D341Med (cell line): ENCODE measurements around the gene ARL4A.
"Not testable (repeated sequence)": the region's sequence is repeated elsewhere in the genome, so short reads cannot be mapped to it uniquely, and the experiment has no call there.

ENCODE experiments used
- DNase-seq: peaks from one replicate; pipeline ENCODE4 v3.0.0; 2012; ENCODE audit warnings: low spot score

The ARL4A gene, protein sequence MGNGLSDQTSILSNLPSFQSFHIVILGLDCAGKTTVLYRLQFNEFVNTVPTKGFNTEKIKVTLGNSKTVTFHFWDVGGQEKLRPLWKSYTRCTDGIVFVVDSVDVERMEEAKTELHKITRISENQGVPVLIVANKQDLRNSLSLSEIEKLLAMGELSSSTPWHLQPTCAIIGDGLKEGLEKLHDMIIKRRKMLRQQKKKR

DNA sequence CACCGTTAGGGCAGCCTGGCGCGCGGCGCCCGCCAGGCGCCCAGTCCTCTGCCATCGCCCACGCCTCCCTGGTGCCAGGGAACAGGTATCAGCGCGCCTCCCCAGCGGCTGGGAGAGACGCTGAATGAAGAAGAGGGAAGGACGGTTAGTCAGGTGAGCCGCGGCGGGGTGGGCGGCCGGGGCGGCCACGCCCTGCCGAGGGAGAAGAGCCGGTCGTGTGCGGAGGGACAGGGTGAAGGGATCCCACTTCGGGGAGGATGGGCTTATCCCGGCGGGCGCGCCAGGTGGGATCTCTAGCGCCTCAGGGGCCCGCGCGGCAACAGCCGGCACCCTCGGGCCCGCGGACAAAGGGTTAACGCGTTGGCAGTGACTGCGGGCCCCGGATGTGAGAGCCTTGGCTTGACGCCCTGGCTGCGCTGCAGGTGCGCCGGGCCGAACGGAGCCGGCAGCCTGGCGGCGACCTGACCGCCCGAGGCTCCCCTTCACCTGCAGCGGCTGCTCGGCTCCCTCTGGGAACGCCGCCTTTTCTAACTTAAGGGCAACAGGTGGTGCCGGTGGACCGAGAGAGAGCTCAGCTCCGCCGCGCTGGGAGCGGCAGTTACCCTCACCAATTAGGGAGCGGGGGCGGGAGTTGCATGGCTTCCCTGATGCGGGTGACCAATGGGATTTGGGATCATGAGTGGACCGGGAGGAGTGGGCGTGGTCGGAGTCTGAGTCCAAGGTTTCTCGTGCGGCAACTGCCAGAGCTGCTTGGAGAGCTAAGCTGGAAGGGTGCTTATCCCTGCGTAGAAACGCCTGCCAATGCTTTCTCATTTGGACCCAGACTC lies at the start of gene ARL4A:
Gene ARL4A, plus strand, starts transcription at position 743 of the 827 bp plus-strand sequence. CDS start 622 bp downstream, outside the sequence.
- peak; percentile 95 for DNase-seq

DNA sequence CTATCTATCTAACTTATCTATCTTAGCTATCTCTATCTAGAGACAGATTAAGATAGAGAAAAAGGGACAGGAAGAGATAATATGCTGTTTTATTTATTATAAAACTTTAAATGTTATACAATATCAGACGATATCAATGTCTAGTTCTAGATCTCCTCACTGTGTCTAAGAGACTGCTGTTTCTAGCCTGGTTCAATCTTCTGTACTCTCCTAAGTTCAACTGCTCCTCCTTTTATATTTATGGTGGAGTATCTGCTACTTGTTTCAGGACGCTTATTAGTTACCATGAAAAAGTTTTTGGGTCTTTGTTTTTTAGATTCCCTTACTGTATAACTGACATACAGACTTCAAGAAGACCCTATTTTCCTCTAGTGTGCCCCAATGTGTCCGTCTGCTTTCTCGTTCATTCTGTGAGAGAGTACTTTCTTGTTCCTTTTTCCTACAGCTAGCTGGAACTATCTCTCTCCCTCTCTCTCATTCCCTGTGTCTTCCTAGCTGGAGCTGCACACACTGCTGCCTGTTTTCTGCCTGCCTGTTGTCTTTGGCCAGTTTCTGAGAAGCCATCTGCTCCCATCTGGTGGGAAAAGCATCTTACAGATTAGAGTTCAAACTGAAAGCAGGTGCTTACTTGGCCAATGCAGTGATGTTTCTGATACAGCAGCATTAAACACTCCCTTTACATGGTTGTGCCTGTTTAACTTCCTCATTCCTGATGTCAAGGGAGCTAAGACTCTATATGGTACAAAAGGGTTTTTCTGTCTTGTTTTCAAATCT lies 49.4 kb upstream of the ARL4A start:
- peak; percentile 57 for DNase-seq

GRCh38 chr7:12638851-12639456 lies 48.5 kb upstream of the ARL4A start:
- no peak for DNase-seq

DNA sequence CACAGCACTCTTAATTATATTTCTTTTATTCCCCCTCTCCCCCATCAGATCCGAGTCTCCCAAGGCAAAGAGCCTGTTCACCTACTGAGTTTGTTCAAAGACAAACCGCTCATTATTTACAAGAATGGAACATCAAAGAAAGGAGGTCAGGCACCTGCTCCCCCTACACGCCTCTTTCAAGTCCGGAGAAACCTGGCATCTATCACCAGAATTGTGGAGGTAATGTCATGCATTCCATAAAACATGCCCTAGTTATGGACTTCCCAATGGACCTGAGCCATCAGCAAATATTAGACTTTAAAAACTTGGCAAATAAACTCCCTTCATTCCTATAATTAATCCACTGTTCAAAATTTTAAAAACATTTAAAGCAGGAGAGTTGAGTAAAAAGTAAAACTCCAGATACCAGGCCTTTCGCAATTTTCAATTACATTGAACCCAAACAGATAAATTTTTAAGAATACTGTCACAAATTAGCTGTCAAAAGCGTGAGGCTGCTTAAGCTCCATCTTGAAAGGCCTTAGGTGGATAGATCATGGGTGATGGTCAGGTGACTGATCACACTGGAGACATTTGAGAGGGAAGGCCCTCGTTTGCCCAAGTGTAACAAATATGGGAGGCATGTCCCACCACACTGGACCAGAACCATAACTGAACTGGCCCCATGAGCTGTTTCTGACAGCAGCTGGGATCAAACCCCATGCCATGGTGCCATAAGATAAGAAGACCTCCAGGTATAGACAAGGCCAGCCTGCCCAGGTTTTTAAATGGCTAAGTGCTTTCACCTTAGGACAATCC lies 46.9 kb upstream of the ARL4A start:
- no peak for DNase-seq

DNA sequence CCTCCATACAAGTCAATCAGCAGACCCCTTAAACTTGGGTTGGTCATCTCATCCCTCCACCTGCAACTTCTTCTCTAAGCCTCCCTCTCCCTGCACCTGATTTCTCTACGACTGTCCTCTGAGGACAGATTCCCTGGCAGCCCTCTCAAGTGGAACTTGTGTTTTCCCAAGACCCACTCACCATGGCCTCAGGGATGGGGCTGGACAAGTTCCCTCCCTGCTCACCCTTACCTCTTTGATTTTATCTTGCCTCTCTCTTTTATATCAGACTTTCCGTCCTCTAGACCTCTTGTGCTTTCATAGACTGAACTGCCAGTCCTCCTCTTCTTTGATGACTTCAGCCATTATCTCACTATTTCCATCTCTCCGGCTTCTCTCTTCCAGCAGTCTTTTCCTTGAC lies 46.2 kb upstream of the ARL4A start:
- DNase-seq, result no peak

DNA sequence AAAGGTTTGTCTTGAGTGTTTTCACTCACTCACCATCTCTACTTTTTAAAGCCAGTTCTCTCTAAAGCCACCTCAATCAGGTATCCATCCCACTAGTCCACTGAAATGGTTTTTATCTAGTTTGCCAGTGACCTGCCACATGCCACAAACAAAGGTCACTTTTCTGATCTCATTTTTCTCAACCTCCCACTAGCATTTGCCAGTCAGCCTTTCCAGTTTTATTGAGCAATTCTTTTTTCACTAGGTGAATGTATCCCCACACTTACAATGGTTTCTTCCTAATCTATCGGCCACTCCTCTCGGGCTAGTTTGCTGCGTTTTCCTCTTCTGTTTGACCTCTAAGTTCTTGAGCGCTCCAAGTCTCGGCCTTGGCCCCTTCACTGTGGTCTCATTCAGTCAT lies 44.9 kb upstream of the ARL4A start:
- no peak for DNase-seq

DNA sequence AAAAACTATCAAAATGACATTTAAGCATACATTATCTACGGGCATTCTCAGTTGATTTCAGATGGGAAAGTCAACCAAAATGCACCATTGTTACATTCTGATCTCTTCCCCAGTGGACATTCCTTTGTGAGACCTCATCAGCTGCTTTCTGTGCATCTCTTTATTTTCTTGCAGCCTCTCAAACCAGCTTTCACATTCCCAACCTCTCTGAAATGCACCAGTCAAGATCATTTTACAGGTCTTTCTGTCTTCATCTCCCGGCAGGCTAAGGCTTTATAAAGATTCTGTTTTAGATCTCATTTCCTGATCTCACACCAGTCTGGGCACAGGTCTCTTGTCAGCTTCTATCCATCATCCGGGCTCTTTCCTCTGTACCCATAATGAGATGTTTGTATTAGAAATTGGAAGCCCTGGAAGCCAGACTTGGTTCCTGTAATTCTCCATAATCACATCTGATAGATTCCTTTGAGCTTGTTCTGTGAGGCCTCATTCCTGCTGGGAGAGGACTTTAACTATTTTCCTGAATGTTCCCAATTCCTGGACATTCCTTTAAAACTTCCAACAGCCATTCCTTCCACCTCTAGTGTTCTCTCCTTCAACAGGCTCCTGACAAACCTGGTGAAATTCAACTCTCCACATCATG lies 44.3 kb upstream of the ARL4A start:
- DNase-seq, result no peak

DNA sequence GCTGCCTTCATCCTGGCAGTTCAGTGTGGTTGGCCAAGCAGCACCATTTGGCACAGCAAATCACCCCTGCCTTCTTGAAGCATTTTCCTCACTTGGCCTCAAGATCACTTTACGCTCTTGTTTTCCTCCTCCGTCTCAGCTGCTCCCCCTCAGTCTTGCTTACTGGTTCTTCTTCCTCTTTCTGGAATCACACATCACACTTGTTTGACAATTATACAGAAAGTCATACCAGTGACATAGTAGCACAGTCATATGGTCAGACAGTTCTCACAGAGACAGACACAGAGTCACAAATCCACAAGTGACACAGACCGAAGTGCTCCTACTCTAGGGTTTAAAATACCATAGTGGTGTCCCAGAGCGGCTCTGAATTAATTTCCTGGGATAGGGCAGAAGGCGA lies 43.8 kb upstream of the ARL4A start:
- no peak for DNase-seq

- DNase-seq, result not testable (repeated sequence)
Observed at GRCh38 chr7:12645212-12645611, 42.2 kb upstream of the ARL4A start.

GRCh38 chr7:12646139-12646538 lies 41.3 kb upstream of the ARL4A start:
- no peak for DNase-seq

GRCh38 chr7:12647364-12648219 lies 39.8 kb upstream of the ARL4A start:
- DNase-seq, result no peak

DNA sequence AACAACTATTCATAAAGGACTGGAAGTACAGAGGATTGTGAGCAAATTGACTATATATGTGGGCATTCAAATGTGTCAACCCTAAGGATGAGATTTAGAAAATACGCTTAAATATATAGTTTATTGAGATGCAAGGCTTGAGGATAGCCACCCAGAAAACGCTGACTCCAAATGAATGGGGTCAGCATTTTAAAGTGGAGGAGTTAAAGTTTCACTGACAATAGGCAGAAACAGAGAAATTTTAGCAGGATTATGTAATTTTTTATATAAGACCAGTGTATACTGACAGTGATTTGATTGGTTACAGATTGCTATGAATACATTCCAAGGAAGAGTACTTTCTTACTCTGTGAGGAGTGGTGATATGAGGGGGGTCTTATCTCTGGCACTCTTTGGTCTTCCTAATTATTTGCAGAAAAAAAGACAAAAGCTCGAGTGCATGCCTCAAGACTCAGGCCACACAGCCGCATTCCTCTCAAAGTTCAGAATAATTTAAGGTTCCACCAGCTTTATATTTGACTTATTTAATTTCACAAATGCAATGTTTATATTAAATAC lies 38.6 kb upstream of the ARL4A start:
- DNase-seq, result no peak

- no peak for DNase-seq
Observed at GRCh38 chr7:12649348-12649747, 38.1 kb upstream of the ARL4A start.

- DNase-seq, result no peak
Observed at GRCh38 chr7:12650080-12650479, 37.4 kb upstream of the ARL4A start.

- DNase-seq, result no peak
Observed at GRCh38 chr7:12653110-12653509, 34.3 kb upstream of the ARL4A start.

- no peak for DNase-seq
Observed at GRCh38 chr7:12653518-12653917, 33.9 kb upstream of the ARL4A start.

GRCh38 chr7:12655161-12655560 lies 32.3 kb upstream of the ARL4A start:
- DNase-seq, result no peak

- not testable (repeated sequence) for DNase-seq
Observed at GRCh38 chr7:12660423-12660822, 27.0 kb upstream of the ARL4A start.

DNA sequence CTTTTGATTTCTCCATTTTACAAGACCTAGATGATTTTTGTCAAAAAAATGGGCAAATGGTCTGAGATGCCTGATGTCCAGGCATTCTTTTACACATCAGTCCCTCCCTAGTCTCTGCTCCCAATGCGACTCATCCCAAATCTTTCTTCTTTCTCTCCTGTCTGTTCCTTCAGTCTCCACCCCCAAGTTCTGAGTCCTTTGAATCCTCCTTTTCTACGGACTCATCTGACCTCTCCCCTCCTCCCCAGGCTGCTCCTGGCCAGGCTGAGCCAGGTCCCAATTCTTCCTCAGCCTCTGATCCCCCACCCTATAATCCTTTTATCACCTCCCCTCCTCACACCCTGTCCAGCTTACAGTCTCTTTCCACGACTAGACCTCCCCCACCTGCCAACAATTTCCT lies 26.4 kb upstream of the ARL4A start:
- not testable (repeated sequence) for DNase-seq

- DNase-seq, result no peak
Observed at GRCh38 chr7:12661581-12661980, 25.9 kb upstream of the ARL4A start.
